ENCODE measurements around the gene CATSPERZ. TPM values are rescaled to one million over a fixed set of nuclear protein-coding genes. Genes with fewer than 3 reads are reported as not detected.
A peak's percentile ranks its signal among the peaks of the same experiment; 100 is the strongest.
"Not testable (repeated sequence)": the region's sequence is repeated elsewhere in the genome, so short reads cannot be mapped to it uniquely, and the experiment has no call there.

CATSPERZ gene
- total and polyA plus RNA-seq, 5 donors = 0.14 TPM; not detected in 4

GRCh38 chr11:64307795-64308194 lies 7.6 kb downstream of the CATSPERZ start:
- intact Hi-C loops (cut with DNase I); H3K27me3 ChIP-seq (ENCODE audit: control insufficient read depth, insufficient read depth); ATAC-seq; H3K27ac ChIP-seq (ENCODE audit: low read length); DNase-seq; H3K9me3 ChIP-seq (ENCODE audit: control insufficient read depth, low read length); H3K4me3 ChIP-seq (ENCODE audit: low read length); H3K4me1 ChIP-seq (ENCODE audit: control insufficient read depth, insufficient read depth, low read length): not testable (repeated sequence)
- 90% methylated on average over 5 of the region's 5 CpGs for WGBS

- intact Hi-C loops (cut with DNase I) = no loop called here
- DNase-seq (peak in 2 of 3 donors; percentile 33 to 39), ATAC-seq (no peak)
- Histone ChIP-seq H3K9me3 (ENCODE audit: control insufficient read depth, low read length) (no peaks in the 10 kb centered on the region), H3K27ac (ENCODE audit: low read length) (no peak overlapping the region), H3K27me3 (ENCODE audit: control insufficient read depth, insufficient read depth) (no peaks in the 10 kb centered on the region), H3K4me1 (ENCODE audit: control insufficient read depth, insufficient read depth, low read length) (no peaks in the 10 kb centered on the region), H3K4me3 (ENCODE audit: low read length) (no peak overlapping the region)
- 88% methylated on average over 10 of the region's 10 CpGs for WGBS
Observed at GRCh38 chr11:64312947-64313346, 12.8 kb downstream of the CATSPERZ start.

GRCh38 chr11:64313491-64314145 lies 13.5 kb downstream of the CATSPERZ start:
- H3K9me3 ChIP-seq (ENCODE audit: control insufficient read depth, low read length) = no peaks in the 10 kb centered on the region
- WGBS = 56% methylated on average over 18 of the region's 18 CpGs
- peak; percentile 84 to 92 (median 89) for DNase-seq
- no peak overlapping the region for H3K4me3 ChIP-seq (ENCODE audit: low read length)
- peak; percentile 5 to 19 for ATAC-seq
- H3K4me1 ChIP-seq (ENCODE audit: control insufficient read depth, insufficient read depth, low read length) = no peaks in the 10 kb centered on the region
- no peaks in the 10 kb centered on the region for H3K27me3 ChIP-seq (ENCODE audit: control insufficient read depth, insufficient read depth)
- intact Hi-C loops (cut with DNase I) = no loop called here
- peak overlapping the region; percentile 10 for H3K27ac ChIP-seq (ENCODE audit: low read length)

- Histone ChIP-seq H3K27me3 (ENCODE audit: control insufficient read depth, insufficient read depth) (no peaks in the 10 kb centered on the region), H3K4me3 (ENCODE audit: low read length) (no peak overlapping the region), H3K9me3 (ENCODE audit: control insufficient read depth, low read length) (no peaks in the 10 kb centered on the region), H3K27ac (ENCODE audit: low read length) (peak overlapping the region; percentile 10), H3K4me1 (ENCODE audit: control insufficient read depth, insufficient read depth, low read length) (no peaks in the 10 kb centered on the region)
- WGBS = 69% methylated on average over 19 of the region's 19 CpGs
- peak in 1 of 3 donors; percentile 38 for DNase-seq
- intact Hi-C loops (cut with DNase I) = no loop called here
- ATAC-seq = no peak
Observed at GRCh38 chr11:64314146-64314804, 14.1 kb downstream of the CATSPERZ start.

- WGBS = 88% methylated on average over 24 of the region's 24 CpGs
- DNase-seq (peak in 2 of 3 donors; percentile 60 to 68), ATAC-seq (no peak)
- Histone ChIP-seq H3K27me3 (ENCODE audit: control insufficient read depth, insufficient read depth) (no peaks in the 10 kb centered on the region), H3K4me1 (ENCODE audit: control insufficient read depth, insufficient read depth, low read length) (no peaks in the 10 kb centered on the region), H3K27ac (ENCODE audit: low read length) (no peak overlapping the region), H3K4me3 (ENCODE audit: low read length) (no peak overlapping the region), H3K9me3 (ENCODE audit: control insufficient read depth, low read length) (no peaks in the 10 kb centered on the region)
- intact Hi-C loops (cut with DNase I) = no loop called here
Observed at GRCh38 chr11:64314805-64315561, 14.8 kb downstream of the CATSPERZ start.

- H3K4me1 ChIP-seq (ENCODE audit: control insufficient read depth, insufficient read depth, low read length); H3K9me3 ChIP-seq (ENCODE audit: control insufficient read depth, low read length); H3K27ac ChIP-seq (ENCODE audit: low read length); DNase-seq; intact Hi-C loops (cut with DNase I); H3K4me3 ChIP-seq (ENCODE audit: low read length); ATAC-seq; H3K27me3 ChIP-seq (ENCODE audit: control insufficient read depth, insufficient read depth): not testable (repeated sequence)
- WGBS = 71% methylated on average over 25 of the region's 25 CpGs
Observed at GRCh38 chr11:64315667-64316526, 15.7 kb downstream of the CATSPERZ start.

- WGBS = 8% methylated on average over 32 of the region's 32 CpGs
- H3K4me3 ChIP-seq (ENCODE audit: low read length) = peak overlapping the region; percentile 82
- no peaks in the 10 kb centered on the region for H3K9me3 ChIP-seq (ENCODE audit: control insufficient read depth, low read length)
- no peaks in the 10 kb centered on the region for H3K27me3 ChIP-seq (ENCODE audit: control insufficient read depth, insufficient read depth)
- DNase-seq = no peak
- intact Hi-C loops (cut with DNase I) = no loop called here
- no peaks in the 10 kb centered on the region for H3K4me1 ChIP-seq (ENCODE audit: control insufficient read depth, insufficient read depth, low read length)
- ATAC-seq = no peak
- peak overlapping the region; percentile 98 for H3K27ac ChIP-seq (ENCODE audit: low read length)
Observed at GRCh38 chr11:64316672-64317324, 16.6 kb downstream of the CATSPERZ start.

GRCh38 chr11:64317325-64317960 lies 17.3 kb downstream of the CATSPERZ start, which contains the start of gene TRMT112:
Gene TRMT112, minus strand, starts transcription at chr11:64317559. Its CDS starts 33 bp downstream, at chr11:64317526.
- under 1% methylated on average over 43 of the region's 43 CpGs for WGBS
- Histone ChIP-seq H3K27ac (ENCODE audit: low read length) (peak within 1 kb of the TSS; percentile 98), H3K27me3 (ENCODE audit: control insufficient read depth, insufficient read depth) (no peaks in the 10 kb centered on the region), H3K9me3 (ENCODE audit: control insufficient read depth, low read length) (no peaks in the 10 kb centered on the region), H3K4me1 (ENCODE audit: control insufficient read depth, insufficient read depth, low read length) (no peaks in the 10 kb centered on the region), H3K4me3 (ENCODE audit: low read length) (peak within 1 kb of the TSS; percentile 82)
- ATAC-seq (peak; percentile 85 to 86), DNase-seq (peak; percentile 96 to 97 (median 96))
- intact Hi-C loops (cut with DNase I) = no loop called here

GRCh38 chr11:64317961-64318765 lies 18.0 kb downstream of the CATSPERZ start, which contains the start of gene PRDX5:
Gene PRDX5, plus strand, starts transcription at chr11:64318121. Its CDS starts 95 bp downstream, at chr11:64318216.
- Histone ChIP-seq H3K4me3 (ENCODE audit: low read length) (peak within 1 kb of the TSS; percentile 82), H3K27ac (ENCODE audit: low read length) (peak within 1 kb of the TSS; percentile 98), H3K9me3 (ENCODE audit: control insufficient read depth, low read length) (no peaks in the 10 kb centered on the region), H3K4me1 (ENCODE audit: control insufficient read depth, insufficient read depth, low read length) (no peaks in the 10 kb centered on the region), H3K27me3 (ENCODE audit: control insufficient read depth, insufficient read depth) (no peaks in the 10 kb centered on the region)
- intact Hi-C loops (cut with DNase I) = no loop called here
- under 1% methylated on average over 61 of the region's 61 CpGs for WGBS
- DNase-seq = peak; percentile 98 to 99 (median 99)
- peak; percentile 92 for ATAC-seq

Measured in right cardiac atrium (tissue), 5 donors.